ENCODE data around the gene MDGA2.

MDGA2 gene

DNA sequence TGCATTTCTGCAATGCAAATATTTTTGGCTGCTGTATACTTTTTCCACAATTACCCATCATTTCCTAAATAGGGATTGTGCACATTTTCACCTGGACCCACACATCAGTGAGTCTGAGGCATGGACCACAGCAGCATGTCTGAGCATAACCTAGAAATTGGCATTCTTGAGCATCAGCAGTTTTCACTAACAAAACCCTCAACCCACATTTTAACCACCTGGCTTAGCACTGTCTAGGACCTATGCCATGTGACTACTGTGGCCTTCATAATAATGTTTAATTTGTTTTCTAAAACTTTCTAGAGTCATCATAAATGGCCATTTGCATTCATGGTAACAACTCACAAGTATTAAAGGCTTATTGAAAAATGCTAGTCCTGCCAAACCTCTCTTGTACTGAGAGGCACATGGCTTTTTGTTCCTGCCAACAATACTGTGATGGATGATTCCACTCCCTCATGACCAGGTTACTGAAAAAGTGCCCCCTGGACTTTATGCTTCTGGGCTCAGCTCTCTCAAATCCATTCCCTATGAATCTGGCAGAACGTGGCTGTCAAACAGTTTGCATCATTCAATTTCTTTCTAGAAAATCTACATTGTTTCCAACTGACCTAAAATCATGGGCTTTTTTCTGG lies 240.0 kb downstream of the MDGA2 start:
- H3K4me3 ChIP-seq (ENCODE audit: low read length) = no peak overlapping the region
- DNase-seq (ENCODE audit: low read depth) = peak; percentile 77
- TF ChIP-seq, protein P1, sequence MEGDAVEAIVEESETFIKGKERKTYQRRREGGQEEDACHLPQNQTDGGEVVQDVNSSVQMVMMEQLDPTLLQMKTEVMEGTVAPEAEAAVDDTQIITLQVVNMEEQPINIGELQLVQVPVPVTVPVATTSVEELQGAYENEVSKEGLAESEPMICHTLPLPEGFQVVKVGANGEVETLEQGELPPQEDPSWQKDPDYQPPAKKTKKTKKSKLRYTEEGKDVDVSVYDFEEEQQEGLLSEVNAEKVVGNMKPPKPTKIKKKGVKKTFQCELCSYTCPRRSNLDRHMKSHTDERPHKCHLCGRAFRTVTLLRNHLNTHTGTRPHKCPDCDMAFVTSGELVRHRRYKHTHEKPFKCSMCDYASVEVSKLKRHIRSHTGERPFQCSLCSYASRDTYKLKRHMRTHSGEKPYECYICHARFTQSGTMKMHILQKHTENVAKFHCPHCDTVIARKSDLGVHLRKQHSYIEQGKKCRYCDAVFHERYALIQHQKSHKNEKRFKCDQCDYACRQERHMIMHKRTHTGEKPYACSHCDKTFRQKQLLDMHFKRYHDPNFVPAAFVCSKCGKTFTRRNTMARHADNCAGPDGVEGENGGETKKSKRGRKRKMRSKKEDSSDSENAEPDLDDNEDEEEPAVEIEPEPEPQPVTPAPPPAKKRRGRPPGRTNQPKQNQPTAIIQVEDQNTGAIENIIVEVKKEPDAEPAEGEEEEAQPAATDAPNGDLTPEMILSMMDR (conservative IDR thresholded peaks at IDR 0.05; ENCODE audit: low read depth, low read length) = no peak

DNA sequence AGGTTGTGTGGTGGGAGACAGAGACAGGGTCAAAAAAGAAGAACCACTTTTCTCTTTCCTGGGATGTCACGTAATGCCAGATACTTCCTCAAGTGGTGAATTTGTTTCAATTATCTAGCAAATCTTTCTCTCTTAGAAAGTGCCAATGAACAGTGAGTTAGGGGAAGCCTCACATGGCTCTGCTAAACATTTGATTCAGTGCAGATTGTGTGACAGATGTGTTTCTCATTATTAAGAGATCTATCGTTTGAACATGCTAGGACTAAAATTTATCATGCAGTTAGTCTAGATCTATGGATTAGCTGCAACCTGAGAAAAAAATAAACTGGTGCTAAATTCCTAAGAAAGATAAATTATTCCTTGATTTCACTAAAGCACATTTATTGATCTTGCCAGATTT lies 247.8 kb downstream of the MDGA2 start:
- no peak for DNase-seq (ENCODE audit: low read depth)
- H3K4me3 ChIP-seq (ENCODE audit: low read length) = no peak overlapping the region
- TF ChIP-seq, protein P1 (conservative IDR thresholded peaks at IDR 0.05; ENCODE audit: low read depth, low read length) = no peak

DNA sequence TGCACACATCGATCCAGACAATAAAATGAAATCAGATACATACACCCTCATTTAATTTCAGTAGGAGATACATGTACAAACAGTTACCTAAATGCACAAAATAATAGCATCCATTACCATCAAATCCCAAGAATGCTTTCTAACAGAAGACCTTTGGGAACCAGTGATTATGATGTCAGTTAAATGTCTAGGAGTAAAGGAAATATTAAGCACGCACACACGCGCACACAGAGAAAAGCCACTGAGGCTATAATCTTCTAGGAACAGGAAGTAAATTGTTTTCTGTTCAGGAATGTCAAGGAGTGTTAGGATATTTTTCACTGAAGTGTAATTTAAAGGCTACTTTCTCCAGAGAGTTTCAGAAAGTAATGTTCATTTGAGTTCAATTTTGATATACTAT lies 250.1 kb downstream of the MDGA2 start:
- DNase-seq (ENCODE audit: low read depth) = no peak
- TF ChIP-seq, protein P1 (conservative IDR thresholded peaks at IDR 0.05; ENCODE audit: low read depth, low read length) = no peak
- no peak overlapping the region for H3K4me3 ChIP-seq (ENCODE audit: low read length)

DNA sequence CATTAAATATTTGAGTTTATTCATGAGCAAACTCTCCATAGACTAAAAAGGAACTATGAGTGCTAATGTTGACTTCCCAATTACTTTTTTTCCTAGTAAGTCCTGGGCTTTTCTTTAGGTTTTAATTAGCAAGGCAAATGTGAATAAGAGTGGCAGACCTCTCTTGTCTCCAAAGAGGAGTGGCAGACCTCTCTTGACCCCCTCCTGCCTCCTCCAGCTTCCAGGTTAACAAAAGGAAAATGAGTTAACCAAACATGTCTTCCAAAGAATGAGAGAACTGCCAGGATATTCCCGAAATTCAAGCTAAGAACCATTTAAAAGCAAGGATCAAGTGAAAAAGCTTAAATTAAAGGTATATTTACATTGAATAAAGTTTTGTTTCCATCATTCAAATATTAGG lies 253.2 kb downstream of the MDGA2 start:
- no peak for DNase-seq (ENCODE audit: low read depth)
- TF ChIP-seq, protein P1 (conservative IDR thresholded peaks at IDR 0.05; ENCODE audit: low read depth, low read length) = no peak
- no peak overlapping the region for H3K4me3 ChIP-seq (ENCODE audit: low read length)

DNA sequence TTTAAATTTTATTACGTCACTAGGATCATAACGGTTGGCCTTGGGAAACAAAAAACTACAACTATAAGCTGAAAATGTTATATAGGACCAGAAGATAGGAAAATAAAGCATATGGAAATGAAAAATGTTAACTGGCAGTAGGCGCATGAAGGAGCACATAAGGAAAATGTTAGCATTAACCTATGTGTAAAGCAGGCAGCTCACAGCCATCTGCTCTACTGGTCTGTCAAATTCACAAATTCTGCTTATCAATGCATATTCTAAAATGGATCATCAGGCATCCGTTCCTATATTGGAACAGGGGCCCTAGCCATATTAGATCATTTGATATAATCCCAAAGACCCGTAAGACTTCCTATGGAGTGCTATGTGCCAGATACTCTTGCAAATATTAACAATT lies 263.9 kb downstream of the MDGA2 start:
- no peak overlapping the region for H3K4me3 ChIP-seq (ENCODE audit: low read length)
- TF ChIP-seq, protein P1 (conservative IDR thresholded peaks at IDR 0.05; ENCODE audit: low read depth, low read length) = no peak
- no peak for DNase-seq (ENCODE audit: low read depth)

DNA sequence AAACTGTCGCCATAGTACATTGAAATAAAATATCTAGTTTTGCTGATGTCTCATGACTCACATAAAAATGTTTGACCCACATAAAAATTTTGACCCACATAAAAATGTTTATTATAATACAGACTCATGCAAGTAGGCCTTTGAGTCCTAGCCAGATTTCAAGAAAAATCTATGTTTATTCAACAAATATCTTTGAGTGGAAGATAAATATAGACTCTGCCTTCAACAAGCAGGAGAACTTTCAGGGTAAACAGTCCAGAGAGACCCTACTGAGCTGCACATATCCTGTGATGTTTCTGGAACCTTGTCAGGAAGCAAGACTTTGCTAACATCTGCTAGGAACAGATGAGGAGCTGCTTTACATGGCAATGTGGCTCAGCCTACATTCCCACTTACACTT lies 283.1 kb downstream of the MDGA2 start:
- TF ChIP-seq, protein P1 (conservative IDR thresholded peaks at IDR 0.05; ENCODE audit: low read depth, low read length) = no peak

DNA sequence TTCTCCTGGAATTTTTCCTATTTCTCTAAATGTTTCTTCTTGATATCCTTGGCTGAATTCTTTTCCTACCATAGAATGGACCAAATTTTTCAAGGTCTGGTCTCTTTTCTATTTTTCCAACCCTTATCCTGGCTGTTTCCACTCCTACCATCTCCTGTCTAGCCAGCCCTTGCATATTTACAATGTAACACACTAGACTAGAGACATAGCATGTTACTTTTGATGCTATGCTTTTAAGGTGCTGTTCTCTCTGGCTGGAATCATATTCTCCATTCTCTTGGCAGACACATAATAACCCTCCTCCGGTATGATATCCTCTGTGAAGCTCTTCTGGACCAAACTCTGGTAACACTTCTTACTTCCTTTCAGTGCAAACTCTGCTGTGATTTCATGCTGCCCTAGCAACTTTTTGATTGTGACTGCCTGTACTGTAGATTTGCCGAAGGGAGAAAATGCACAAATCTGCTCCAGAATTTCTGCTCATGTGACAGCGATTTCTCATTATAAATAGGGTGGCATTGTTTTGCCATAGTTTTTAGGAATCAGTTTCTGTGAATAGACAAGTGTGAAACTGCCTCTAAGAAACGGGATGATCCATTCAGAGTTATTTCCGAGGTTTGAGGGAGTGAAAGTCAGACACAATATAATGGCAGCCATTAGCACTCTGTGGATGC lies 284.4 kb downstream of the MDGA2 start:
- TF ChIP-seq, protein P1 (conservative IDR thresholded peaks at IDR 0.05; ENCODE audit: low read depth, low read length) = no peak
- DNase-seq (ENCODE audit: low read depth) = no peak
- peak overlapping the region; percentile 16 for H3K4me3 ChIP-seq (ENCODE audit: low read length)

More for the DNA sequence above, 283.1 kb downstream of the MDGA2 start:
- DNase-seq (ENCODE audit: low read depth) = no peak
- H3K4me3 ChIP-seq (ENCODE audit: low read length) = no peak overlapping the region
